NCI-H345 treated with DMSO at 0.1 percent for 48 hours (cell line): ENCODE measurements around the gene CRIM1.

Source experiments
- DNase-seq: peaks from one replicate; lab custom pipeline; 2025; ENCODE audit not compliant: unreplicated experiment; lab: John Stamatoyannopoulos, UW

CRIM1 gene

DNA sequence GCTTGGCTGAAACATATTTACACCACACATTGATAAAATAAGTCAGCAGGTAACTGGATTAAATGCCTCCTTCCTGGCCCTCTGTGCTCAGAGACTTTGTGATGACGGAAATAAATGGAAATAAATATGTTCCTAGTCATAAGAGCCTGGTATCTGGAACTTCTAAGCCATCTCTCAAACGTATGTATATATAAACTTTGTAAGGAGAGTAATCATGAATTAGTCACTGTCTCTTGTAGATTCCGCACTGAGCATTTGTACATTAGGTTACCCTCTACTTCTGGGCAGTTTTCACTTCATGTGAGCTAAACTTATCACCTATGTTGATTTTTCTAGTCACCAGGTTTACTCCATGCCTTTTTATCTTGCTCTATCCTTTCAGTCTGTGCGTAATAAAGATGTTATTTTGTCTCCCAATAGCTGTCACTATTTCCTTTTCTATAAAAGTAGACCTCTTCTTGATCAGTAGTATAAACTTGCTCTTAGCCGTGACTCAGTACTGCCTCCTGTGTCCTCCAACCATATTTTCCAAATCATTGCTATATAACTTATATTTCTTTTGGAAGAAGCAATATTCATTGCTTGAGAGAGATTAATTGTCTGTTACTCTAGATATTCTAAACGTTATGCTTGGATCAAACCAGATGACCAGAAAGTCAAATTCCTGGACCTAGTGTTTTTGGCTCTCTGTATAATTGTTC, 189.2 kb downstream of the CRIM1 start:
- DNase-seq: no peak

DNA sequence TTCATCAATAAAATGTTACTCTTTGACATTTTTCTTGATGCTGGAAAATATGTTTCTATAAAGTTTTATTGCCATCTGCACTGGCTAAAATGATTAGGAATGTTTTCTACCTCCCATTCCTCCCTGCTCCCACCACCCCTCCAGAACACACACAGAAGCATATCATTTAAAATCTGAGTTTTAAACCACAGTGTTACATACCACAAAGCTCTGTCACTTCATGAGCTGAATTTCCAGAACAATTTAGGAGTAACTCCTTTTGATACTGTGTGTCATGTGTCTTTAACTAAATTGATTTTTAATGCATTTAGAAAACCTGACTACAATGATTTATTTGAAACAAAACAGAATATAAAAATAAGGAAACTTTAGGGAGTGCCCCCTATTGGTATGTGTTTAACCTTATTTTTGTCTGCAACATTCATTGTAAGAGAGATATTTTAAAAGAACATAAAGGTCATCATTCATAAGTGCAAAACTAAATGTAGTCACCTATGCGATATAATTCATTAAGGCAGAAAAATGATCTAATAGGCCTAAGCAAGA, 190.4 kb downstream of the CRIM1 start:
- DNase-seq: no peak

DNA sequence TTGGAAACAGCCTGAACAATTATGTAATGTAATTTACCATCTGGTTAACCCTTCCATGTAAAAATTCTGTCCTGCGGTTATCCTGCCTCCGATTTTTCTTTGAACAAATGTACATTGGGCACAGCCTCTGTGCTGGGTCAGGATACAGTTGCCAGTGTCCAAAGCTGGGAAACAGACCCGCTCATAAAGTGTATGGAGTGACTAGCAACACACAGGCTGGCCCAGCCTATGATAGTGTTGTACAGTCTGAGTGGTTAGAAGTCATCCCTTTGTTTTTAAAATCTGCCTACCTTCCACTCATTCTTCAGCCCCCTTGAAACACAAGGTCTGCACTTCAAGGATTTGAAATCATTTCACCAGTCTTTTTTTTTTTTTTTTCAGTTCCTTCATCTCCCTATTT, 192.3 kb downstream of the CRIM1 start:
- DNase-seq: no peak

DNA sequence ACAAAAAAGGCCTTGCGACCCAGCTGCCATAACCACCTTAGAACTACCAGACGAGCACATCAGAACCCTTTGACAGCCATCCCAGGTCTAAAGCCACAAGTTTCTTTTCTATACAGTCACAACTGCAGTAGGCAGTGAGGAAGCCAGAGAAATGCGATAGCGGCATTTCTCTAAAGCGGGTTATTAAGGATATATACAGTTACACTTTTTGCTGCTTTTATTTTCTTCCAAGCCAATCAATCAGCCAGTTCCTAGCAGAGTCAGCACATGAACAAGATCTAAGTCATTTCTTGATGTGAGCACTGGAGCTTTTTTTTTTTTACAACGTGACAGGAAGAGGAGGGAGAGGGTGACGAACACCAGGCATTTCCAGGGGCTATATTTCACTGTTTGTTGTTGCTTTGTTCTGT, 193.6 kb downstream of the CRIM1 start:
- no peak for DNase-seq

DNA sequence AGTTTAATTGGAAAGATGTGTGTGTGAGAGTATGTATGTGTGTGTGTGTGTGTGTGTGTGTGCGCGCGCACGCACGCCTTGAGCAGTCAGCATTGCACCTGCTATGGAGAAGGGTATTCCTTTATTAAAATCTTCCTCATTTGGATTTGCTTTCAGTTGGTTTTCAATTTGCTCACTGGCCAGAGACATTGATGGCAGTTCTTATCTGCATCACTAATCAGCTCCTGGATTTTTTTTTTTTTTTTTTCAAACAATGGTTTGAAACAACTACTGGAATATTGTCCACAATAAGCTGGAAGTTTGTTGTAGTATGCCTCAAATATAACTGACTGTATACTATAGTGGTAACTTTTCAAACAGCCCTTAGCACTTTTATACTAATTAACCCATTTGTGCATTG, 194.4 kb downstream of the CRIM1 start:
- DNase-seq: no peak

GRCh38 chr2:36553683-36554082, 198.1 kb downstream of the CRIM1 start:
- no peak for DNase-seq

DNA sequence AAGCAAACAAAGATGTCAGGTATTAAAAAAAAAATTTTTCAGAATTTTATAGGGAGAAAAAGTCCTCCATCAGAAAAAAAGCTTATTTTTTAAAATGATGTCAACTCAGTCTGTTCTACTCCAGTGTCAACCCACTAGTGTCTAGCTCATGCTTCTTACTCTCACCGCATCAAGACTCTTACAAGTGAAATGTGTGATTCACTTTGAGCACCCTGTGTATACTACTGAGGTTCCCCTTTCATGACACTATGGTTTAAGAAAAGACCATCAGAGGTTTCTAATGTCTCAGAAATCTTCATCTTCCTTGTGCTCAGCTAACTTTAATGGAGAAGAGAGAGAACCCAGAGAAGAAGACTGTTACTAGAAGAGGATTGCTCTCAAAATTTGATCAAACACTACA, 199.0 kb downstream of the CRIM1 start:
- DNase-seq: no peak

- DNase-seq: no peak
These were observed 200.2 kb downstream of the CRIM1 start for GRCh38 chr2:36555789-36556188.

DNA sequence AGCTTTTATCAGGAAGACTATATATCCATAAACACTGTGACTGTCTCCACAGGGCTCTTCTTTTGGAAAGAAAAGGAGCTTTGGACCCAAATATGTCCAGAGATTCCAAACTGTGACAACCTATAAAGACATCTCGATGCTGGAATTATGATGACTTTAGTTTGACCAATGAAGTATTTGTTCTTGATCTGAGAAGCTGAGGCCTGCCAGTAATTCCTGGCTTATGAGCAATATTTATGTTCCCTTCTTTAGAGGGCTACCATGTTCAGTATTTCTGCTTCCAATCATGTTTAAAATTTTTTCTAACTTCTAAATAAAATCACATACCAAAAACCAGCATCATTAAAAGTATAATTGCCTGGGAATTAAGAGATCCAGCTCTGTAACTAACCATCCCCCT, 201.3 kb downstream of the CRIM1 start:
- no peak for DNase-seq

DNA sequence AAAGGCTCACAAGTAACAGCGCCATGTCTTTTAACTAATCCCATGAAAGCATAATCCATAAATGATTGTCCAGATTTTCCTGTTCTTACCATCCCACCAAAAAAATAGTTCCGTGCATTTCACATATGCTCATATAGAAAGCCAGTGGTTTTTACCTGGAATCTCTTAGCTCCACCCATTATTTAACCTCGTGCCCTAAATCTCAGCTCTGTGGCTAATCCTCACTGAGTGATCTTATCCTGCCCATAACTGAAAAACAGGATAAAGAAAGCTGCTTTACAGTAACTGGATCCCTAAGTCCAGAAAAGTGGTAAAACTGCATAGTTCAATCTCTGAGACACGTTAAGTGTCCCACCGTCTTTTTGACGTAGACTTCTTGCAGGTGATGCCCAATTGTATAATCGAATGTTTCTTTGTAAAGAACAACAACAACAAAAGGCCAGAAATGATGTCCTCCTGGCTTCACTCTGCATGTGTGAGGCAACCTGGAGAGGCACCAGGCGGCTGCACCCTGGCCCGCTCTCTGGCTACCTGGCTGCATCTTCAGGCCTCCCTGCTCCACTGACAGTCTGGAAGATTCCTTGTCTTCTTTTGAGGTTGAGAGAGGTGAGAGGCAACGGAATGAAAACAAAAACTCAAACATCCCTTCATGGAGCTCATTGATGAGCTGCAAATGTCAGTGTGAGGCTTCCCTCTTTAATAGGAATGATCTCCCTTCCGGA, 203.8 kb downstream of the CRIM1 start:
- no peak for DNase-seq

DNA sequence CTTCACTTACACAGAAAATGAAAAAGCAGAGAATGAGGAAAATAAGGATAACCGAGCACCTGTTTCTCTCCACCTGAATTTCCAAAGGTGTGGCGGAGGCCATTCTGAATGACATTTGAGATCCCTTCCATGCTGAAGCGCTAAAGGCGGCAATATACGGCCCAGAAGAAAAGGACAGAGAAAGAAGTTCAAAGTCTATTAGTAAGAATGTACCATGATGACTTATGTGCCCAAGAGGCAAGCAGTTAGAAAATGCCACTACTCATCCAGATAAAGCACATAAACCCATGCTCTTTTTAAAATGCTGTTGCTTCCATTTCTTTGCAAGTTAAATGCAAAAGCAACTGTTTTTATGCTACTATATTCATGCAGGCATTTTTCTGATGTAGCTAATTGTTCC, 205.1 kb downstream of the CRIM1 start:
- DNase-seq: no peak

GRCh38 chr2:36561237-36561944, 205.8 kb downstream of the CRIM1 start:
- no peak for DNase-seq

DNA sequence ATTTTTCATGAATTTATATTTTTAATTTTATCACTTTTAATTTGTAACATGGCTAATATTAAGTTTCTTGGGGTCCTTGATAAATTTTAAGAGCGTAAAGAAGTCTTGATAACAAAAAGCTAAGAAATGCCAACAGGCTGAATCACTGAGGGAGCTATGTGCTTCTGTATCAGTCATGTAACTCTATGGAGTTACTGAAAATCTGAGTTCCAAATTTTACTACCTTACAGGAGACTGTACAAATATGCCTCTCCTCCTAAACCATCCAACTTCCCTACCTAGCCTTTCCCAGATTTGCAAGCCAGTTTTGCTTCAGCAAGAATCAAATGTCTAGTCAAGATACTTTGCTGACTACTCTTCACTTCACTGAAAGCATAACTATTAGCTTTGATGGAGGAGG, 206.7 kb downstream of the CRIM1 start:
- no peak for DNase-seq

- no peak for DNase-seq
These were observed 207.5 kb downstream of the CRIM1 start for GRCh38 chr2:36562973-36563532.

DNA sequence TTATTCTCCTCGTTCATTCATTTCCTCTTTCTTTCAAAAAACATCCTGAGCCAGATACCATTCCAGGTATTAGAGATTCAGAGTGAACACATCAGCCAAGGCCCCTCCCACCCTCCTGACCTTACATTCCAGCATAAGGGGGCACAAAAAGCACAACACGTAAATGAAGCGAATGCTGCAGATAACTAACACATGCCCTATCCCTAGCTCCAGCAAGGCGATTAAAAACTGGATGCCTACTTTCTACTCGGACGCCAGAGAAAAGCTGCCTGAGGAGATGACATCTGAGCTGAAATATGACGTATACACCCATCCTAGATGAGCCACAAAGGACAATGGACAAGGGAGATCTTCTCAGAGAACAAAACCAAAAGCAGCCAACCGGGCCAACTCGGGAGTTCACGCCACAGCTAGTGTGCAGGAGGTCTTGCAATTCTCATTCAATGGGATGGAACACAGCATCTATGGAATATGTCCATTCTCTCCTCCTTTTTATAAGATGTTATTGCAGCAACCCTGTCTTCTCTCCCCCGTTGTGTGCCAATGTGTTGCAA, 208.9 kb downstream of the CRIM1 start:
- DNase-seq: no peak

- no peak for DNase-seq
These were observed 210.1 kb downstream of the CRIM1 start for GRCh38 chr2:36565712-36566111.

- no peak for DNase-seq
These were observed 211.3 kb downstream of the CRIM1 start for GRCh38 chr2:36566887-36567286.

DNA sequence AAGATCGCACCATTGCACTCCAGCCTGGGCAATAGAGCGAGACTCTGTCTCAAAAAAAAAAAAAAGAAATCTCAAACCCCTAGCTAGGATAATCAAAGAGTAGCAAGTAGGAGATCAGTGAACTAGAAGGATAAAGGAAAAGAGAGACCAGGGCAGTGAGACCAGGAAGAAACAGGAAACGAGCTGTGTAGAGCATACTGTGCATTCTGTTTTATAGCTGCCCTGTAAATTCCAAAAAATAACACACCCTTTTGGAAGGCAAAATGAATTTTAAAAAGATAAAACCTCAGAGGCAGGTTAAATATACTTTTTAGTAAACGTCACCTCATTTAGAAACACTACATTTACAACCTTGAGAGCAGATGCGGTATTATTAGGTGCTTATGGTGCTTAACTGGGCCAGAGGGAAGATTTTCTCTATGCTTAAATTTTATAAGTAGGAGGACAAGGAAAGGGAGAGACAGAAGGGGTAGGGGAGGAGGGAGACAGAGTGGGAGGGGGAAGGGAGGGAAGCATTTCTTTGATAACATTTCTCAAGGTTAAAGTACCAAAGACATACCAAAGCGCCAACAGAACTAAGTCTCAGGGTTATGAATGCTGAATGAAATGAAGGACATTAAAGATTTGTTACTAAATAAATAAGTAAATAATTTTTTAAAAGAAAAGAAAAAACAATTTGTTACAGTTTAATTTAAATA, 212.3 kb downstream of the CRIM1 start:
- no peak for DNase-seq

DNA sequence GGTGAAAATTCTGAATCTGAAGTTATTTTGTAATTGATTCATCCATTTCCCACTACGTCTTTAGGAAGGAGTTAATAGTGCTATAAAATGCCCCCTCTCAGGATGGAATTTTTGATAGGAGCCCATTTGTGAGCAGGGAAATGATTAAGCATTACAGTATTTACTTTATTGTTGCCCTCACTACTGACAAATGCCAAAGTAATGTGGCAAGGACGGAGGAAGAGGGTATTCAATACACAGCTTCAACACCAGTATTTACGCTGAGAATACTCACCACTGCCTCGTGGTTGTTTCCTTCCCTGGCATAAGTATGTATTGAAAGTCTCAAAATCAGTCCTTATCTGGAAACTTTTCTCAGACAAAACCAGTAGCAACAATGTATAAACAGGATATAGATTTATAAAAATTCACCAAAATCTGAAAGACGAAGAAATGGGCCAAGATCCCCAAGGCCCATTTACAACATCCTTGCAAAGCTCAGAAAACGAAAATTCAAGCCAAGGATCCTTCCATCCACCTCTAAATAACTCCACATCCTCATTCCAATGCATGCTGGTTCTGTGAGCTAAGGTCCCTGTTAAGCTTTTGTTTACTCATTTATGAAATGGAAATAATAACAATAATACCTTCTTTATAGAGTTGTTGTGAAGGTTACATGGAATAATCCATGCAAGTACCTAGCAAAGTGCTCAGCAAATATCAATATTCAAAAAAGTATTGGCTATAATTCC, 213.1 kb downstream of the CRIM1 start:
- DNase-seq: no peak

- no peak for DNase-seq
These were observed 213.8 kb downstream of the CRIM1 start for GRCh38 chr2:36569267-36569856.
